GM18499 (cell line): ENCODE measurements around the gene SPRED2.

Experiments used
- ATAC-seq: cut with Tn5 transposase; IDR thresholded peaks from one replicate; pipeline ENCODE4 v1.9.1; 2021; ENCODE audit warnings: moderate number of reproducible peaks; ENCODE audit not compliant: insufficient read depth, unreplicated experiment

Gene SPRED2

DNA sequence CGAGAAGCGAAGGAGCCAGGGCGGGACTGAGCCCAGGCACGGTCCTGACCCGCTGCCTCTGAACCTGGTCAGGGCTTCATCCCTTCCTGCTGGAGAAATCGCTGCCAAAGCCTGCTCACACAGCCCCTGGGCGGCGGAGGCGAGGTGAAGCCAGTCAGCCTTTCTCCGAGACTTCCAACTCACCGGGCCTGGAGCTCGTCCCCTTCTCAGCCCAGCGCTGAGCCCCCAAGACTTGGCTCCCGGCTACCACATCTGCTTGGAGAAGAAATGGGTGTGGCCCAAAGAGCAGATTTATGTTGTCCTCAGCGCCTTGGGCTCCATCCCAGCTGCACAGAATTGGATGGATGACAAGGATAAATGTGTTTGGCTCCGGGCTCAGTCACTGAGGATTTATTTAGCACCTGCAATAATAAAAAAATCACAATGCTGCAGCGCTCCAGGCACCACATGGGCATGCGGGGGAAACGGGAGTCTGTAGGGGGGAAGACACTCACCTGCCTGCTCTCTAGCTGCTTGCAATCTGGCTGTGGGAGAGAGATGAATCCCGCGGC, 139.9 kb downstream of the SPRED2 start:
- ATAC-seq: no peak

DNA sequence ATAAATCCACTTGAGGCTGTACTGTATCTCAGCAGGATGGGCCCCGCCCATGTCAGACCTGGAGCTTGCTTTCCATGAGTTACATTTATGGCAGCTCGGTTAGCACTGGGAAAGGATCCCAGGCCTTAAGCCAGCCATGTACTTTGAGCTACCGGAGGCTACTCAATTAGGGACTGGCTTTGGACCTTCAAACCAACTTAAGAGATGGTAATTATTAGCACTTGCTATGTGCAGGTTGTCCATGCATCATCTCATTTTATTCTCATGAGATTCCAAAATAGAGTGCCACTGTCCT, 140.3 kb downstream of the SPRED2 start:
- ATAC-seq: no peak

DNA sequence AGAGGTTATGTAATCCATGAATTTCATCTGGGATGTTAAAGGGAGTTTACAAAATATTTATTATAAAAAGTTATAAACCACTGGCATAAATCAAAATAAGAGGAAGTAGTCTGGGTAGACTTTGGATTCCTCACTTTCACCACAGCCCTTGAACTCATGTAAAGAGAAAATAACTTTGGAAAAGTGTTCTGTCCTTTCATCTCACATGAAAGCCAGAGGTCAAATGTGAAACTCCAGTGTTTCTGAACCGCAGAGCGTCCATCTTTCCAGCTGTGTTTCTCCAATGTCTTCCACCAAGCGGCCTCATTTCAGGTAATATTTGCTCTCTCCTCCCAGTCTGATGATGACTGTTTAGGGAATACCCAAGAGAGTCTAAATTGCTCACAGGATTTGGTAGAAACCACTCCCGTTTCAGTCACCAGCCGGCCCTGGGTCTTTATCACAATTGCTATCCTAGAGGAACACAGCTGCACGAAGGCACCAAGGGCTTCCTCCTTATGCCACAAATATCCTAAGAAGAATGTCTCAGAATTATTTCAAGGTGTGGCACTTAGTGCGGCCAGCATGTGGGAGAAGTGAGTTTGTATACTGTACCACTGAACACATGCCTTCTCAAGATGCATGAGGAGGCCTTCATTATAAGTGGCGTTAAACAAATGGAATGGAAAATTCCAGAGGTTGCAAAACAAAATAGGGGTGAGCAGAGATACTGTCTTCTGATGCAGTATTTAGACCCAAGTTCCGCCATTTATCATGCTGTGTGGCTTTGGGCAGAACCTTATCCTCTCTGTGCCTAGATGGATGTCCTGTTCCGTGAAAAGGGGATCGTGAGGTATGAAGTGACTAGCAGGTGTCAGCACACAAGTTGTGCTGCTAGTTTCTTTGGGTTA, 140.9 kb downstream of the SPRED2 start:
- no peak for ATAC-seq

DNA sequence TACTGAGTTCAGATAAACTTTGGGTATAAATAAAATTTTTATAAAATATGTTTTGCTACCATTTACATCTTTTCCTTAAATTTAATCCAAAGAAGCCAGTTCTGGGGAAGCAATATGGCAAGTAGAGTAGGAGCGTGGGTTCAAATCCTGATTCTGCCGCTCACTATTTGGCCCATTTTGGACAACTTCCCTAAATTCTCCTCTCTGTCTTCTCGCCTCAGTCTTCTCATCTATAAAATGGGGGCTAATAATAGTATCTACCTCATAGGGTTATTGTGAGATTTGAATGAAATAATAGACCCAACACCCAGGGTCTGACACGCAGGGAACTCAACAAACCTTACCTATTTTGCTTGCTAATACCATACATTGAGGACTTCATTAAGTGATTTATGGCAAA, 145.0 kb downstream of the SPRED2 start:
- no peak for ATAC-seq

DNA sequence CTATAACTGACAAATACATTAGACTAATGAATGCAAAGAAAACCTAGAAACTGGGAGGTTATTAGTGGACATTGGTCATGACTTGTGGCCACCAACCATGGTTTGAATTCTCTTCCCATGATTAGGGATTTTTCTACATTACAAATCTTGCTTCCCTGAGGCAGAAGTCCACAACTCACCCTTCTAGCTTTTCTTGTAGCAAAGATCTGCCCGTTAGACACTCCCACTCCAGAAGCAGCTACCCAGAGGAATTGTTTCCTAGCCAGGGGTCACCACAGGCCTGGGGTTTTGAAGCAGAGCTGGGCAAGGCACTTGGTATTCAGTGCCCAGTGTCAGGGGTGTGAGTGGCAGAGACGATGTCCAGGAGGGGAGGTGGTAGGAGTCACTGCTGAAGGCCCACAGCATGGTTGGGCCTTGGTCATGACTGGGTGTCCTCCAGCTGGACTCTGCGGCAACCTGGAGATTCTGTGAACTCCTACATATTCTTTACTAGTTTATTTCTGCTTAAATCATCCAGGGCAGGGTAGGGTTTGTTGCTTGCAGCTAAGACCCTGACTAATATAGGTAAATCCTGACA, 149.8 kb downstream of the SPRED2 start:
- ATAC-seq: no peak

DNA sequence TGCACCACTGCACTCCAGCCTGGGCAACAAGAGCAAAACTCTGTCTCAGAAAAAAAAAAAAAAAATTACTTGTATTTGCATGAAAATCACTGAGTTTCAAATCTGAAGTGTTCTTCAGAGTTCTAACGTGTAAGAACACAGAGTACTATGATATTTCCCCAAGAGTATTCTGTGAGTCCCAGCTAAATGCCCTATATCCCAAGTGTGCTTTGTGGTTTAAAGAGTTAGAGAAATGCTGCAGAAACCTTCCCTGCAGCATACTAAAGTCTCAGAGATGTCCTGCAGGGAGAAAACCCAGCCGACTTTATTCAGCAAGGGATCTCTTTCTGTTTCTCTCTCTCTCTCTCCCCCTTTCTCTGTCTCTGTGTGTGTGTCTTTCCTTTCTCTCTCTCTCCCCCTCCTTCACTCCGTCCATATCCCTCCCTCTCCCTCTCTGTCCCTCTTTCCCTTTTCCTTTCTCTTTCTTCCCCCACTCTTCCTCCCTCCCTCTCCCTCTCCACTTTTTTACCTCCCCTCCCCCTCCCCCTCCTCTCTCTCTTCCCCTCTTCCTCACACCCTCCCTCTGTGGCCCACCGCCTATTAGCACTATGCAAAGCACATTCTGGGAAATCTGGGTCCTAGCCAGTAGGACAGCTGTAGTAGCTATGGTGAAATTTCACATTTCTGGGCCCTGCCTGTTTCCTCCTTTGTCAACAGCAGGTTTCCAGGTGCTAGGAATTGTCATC, 150.6 kb downstream of the SPRED2 start:
- ATAC-seq: no peak

DNA sequence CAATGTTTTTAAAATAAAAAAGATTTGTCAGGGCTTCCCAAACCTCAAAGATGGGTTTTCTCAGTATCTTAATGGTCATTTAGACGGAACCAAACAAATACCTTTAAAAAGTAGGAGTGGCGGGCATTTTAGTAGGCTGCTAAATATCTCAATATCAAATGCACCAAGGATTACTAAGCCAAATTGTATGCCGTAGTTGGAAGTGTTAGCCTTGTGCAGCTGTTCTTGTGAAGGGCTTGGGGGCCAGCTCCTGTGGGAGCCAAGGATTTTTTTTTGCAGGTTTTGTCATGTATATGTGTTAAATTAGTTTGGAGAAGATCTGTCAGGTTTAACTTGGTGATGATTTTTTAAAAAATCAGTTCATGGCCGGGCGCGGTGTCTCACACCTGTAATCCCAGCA, 152.6 kb downstream of the SPRED2 start:
- ATAC-seq: no peak

DNA sequence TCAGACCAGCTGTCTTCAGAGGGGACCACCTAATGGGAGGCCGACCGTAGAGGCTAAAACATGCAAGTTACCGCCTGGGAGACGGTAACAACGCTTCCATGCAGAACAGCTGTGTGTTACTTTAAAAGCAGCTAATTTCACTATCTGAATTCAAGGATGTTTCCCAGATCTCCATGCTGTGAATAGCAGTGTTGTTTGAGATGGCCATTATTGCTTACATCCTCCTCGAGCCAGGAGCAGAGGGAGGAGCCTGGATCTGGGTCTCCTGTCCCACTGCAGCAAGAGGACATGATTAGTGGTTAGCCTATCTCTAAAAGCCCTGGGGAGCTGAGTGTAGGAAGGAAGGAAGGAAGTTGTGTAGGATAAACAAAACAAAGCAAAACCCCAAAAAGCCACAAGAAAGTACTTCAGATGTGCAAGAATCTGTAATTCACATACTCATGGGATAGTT, 153.8 kb downstream of the SPRED2 start:
- no peak for ATAC-seq

DNA sequence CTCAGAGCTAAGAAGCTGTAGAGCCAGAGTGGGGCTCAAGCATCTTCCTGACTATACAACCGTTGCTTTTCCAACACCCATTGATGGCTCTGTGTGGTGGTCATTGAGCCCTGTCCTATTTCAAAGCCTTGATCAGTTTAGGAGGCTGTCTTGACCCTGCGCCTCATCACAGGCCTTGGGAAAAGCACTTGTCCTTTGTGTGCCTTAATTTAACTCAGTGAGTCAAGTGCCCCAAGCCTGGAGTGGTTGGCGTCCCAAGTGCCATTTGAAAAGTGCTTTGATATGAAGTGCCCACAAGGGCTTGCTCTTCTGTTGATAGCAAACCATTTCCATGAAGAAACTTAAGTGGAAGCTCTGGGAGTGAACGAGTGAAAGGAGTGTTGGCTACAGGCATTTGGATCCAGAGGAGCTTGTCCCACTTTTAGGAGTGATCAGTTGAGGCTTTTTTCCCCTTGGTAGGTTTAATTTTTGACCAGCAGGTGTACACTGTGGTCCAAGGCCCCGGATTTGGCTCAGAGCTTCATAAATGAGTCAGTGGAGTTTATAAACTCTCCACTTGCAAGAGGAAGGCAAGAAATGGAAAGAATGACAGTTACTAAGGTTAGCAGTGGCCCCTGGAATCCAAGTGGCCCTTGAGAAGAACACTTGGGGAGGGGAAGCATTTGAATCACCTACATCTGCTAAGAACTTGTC, 154.5 kb downstream of the SPRED2 start:
- no peak for ATAC-seq

DNA sequence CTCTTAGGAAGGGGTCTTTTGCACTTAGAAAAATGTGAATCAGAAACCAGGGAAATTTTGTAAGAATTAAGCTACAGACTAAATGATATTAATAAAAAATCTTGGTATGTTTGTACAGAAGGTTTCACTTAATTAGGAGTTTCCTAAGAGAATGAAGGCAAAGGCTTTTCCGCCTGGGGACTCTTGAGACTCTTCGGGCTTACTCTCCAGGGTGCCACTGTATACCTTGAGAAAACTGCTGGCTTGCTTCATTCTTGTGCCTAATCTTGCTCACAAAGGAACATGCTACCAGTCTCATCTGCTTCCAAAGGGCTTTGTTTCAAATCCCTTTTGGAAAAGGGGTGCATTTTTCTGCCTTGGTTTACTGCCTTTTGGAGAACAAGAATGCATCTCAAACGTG, 155.3 kb downstream of the SPRED2 start:
- ATAC-seq: no peak

DNA sequence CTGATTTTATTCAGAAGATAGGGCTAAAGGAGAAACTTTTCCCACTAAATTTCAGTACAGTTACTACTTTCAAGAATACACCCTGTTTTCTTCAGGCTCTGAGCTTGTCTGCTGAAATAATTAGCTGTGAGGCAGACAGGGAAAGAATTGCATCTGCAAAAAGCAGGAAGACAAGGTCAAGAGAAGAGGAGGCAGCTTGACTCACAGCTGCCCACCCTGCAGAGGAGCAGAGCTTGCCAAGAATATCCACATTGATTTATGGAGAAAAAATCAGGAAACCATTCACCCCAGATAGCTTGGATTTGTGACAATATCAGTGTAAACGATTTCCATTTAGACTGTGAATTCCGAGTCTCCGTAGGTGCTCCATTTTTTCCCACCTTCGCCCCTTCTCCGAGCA, 155.8 kb downstream of the SPRED2 start:
- no peak for ATAC-seq

DNA sequence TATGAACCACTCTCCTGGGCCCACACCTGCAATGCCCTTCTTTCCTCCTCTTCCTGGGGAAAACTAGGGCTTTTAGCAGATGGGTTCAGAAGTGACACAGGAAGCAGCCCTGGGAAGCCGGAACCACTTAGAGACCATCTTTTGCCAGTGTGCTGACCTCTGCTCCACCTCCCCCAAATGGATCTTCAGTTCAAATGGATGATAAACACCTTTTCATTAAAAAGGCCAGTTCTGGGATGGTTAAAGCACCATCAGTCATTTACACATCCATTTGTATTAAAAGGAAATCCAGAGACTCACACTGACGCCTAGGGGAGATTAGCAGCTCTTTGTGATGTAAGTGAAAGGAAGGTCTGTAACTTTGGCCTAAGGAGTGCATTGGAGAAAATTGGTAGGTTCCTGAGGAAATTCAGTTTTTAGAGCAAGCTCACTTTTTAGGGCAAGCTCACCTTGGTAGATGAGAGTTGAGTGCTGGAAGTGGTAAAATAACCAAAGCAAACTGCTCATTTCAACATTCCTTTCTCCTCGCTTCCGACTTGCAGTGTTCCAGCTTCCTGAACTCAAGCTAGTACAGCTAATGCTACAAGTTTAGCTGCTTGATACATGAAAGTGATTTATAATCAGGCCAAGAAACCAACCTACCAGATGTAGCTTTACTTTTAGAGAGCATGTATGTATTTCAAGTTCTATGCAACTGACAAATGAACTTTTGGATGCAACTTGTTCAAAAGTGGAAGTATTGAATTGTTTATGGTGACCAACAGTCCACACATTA, 157.1 kb downstream of the SPRED2 start:
- no peak for ATAC-seq

DNA sequence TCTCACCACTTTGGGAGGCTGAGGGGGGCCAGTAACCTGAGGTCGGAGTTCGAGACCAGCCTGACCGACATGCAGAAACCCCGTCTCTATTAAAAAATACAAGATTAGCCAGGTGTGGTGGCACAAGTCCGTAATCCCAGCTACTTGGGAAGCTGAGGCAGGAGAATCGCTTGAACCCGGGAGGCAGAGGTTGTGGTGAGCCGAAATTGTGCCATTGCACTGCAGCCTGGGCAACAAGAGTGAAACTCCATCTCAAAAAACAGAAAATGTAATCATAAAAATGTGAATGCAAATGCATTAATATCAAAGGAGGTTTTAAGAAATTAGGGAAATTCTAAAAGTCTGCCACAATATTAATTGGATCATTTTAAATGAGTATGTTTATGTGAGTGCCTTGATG, 159.1 kb downstream of the SPRED2 start:
- ATAC-seq: no peak

DNA sequence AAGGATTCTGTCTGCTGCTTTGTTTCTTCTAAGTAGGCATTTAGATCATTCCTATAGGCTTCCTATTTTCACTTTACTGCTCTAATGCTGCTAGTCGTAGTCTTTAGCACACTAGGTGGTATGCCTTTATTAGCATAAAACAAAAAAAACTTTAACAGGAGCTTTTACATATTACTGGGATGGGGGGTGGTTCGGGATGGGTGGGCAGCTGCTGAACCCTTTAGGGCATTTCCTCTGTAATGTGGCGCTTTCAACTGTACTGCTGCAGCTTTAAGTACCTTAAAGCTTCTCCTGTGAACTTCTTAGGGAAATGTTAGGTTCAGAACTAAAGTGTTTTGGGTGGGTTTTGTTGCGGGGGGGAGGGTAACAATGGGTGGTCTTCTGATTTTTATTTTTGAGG, 163.4 kb downstream of the SPRED2 start:
- ATAC-seq: no peak

DNA sequence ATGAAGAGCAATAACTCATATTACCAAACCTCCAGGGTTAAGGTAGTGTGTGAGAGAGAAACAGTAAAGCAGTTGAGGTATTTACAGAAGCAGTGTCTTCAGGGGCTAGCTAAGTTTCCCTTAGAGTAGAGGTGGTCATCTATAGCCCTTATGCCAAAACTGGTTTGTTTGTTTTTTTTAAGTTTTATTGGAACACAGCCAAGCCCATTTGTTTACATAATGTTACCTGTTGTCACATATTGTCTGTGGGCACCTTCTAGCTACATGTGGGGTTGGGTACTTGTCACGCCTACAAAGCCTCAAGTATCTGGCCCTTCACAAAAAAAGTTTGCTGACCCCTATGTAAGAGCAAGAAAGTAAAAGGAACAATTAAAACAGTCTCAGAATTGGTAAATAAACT, 165.4 kb downstream of the SPRED2 start:
- ATAC-seq: no peak

DNA sequence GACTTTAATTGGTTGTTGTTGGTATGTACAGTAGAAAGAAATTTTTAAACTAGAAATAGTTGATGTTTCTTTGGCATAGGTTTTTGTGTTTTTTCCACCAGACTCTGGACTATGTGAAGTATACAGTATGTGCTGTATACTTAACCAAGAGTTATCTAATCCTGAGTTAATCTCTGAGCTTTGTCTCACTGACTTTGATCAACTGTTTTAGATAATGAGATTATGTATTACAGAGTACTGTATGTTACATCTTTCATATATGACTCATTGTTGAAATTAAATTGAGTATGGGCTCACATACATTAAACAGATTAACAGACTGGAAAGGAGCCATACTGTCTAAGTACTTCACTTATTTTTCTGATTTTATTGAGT, 166.7 kb downstream of the SPRED2 start:
- ATAC-seq: no peak

DNA sequence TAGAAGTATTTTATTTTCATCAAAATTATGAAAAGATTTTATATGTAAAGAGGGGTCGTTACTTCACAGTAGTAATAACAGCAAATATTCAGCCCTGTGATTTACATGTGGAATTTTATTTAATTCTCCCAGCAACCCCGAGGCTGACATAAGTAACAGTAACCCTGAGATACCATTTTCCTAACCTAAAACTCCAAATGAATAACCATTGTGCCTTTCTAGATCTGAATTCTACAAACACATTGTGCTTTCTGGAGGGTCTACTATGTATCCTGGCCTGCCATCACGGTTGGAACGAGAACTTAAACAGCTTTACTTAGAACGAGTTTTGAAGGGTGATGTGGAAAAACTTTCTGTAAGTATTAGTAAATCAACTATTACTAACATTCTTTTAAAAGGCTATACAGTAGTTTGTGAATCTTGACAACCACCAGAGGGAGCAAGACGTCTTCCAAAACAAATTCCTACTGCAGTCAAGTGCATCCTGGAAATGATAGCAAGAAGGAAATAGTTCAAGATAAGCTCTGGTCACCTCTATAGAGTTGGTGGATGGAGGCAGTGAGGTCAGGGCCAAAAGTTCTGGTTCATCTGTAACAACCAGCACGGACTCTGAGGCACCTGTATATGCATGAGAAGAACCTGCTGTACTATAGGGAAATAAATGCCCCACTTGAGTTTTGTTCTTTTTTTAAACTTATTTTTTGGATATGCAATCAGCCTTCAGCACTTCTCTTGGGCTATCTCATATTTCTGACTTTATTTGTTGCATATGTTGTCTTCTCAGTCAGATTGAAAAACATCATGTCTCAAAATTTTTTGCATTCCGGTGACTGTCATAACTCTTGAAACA, 167.4 kb downstream of the SPRED2 start:
- ATAC-seq: no peak

DNA sequence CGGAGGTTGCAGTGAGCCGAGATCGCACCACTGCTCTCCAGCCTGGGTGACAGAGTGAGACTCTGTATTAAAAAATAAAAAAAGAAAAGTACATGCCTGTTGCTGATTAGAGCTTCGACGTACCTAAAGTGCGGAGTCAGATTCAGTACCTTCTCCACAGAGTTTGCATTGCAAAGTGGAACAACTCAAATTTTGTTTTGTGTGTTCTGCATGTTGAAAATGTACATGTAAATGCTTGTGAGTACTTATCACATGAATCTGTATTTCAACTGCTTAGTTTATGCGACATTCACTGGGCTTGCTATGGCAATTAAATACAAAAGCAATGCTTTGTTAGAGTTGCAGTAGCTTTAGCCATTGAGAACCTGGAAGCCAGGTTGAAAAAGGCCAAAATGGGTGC, 168.4 kb downstream of the SPRED2 start:
- ATAC-seq: no peak

DNA sequence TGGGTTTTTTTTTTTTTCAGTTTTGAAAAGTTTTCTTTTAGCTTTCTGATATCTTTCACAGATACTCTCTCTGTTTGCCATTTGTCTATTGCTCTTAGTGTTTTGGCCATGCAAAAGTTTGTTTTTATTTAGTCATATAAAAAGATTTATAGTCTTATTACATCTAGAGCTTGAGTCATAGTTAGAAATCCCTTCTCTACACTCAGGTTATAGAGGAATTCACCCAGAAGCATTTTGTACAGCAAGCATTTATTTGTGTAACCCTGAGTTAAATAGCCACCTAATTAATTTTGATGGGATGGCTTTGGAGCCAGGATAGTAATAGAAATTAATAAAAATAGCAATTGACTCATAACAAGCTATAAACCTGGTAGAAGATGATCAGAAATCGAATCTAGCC, 169.1 kb downstream of the SPRED2 start:
- ATAC-seq: no peak
